HG03196 (cell line): ENCODE measurements around the gene PCDHGA1.

Experiments
- ATAC-seq: cut with Tn5 transposase; IDR thresholded peaks from one replicate; pipeline ENCODE4 v1.9.1; 2021; ENCODE audit not compliant: unreplicated experiment

PCDHGA1 gene

DNA sequence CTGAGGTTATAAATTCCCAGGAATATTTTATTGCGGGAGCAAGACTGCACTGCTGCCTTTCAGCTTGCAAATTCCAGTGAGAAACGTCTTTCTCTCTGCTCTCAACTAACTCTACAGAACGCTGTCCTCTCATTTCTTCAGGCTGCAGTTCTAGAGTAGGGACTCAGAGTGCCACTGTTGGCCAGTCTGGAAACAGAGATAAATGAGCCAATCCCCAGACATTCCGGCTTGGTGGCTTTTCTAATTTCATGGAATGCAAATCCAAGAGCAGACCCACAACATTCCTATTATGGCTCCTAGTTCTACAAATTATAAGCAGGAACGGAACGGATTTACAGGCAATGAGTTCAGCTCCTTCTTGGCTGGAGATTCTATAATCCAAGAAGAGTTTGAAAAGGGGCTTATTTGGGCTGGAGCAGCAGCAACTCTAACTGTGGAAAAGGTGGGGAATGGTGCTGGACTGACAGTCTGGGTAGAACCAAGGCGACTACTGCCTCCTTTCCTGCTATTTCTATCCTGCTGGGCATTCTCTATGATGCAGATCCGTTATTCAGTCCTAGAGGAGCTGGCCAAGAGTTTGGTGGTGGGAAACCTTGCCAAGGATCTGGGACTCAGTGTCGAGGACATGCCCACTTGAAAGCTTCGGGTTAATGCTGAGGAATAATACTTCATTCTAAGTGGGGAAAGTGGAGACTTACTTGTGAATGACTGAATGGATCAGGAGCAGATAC is 109.3 kb downstream of the PCDHGA1 start:
- no peak for ATAC-seq

DNA sequence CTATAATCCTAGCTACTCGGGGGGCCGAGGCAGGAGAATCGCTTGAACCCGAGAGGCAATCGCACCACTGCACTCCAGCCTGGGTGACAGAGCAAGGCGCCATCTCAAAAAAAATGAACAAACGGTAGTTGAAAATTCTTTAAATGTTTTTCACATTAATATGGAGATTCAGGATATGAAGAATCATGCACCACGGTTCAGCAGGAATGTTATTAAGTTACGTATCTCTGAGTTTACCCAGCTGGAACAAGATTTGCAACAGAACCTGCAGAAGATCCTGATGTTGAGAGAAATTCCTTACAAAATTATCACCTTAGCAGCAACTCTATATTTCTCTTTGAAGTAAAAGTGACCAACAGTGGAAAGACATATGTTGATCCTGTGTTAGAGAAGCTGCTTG is 110.0 kb downstream of the PCDHGA1 start:
- ATAC-seq, result no peak

DNA sequence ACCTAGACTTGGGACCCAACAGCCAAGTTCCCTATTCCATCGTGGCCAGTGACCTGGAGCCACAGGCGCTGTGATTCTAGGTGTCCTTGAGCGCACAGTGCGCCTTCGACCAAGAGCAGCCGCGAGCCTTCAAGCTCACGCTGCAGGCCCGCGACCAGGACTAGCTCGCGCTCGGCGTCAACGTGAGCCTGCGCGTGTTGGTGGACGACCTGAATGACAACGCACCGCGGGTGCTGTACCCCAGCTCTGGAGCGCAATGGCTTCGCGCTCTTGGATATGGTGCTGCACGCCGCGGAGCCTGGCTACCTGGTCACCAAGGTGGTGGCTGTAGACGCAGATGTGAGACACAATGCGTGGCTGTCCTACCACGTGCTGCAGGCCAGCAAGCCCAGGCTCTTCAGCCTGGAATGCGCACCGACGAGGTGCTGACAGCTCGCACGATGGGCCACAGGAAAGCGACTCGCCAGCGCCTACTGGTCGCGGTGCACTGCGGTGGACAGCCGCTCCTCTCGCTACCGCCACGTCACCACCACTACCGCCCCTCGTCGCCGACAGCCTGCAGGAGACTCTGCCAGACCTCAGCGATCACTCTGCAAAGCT is 111.4 kb downstream of the PCDHGA1 start:
- ATAC-seq, result no peak

DNA sequence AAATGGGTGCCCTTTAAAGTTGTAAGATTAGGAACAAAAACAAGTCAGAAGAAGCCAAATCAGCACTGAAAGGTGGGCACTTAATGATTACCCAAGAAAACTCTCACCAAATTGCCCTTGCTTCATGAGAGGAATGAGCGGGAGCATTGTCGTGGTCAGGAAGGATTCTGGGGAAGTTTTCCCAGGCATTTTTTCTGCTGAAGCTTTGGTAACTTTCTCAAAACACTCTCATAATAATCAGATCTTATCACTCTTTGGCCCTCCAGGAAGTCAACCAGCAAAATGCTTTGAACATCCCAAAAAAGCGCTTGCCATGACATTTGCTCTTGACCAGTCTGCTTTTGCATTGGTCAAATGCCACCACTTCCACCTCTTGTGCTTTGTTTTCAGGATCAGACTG is 135.0 kb downstream of the PCDHGA1 start:
- ATAC-seq, result no peak

DNA sequence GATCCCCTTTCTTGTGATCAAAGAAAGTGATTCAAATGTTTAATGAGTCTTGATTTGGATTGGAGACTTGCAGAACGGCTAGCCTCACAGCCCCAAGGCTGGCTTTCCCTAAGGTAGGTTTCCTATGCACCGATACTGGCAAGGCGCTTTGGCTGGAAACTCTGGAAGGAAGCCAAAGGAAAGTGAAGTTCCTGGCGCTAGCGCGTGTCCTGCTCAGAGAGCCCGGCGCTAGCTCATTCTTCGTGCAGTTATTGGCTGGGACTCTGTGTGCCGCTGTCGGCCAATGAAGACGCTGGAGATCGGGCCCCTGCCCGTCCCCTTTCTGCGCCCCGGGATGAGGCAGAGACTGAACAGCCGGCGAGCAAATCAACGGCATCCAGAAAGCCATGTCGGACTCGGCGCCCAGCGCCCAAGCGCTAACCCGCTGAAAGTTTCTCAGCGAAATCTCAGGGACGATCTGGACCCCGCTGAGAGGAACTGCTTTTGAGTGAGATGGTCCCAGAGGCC is 145.4 kb downstream of the PCDHGA1 start, which contains the start of gene PCDHGC3:
PCDHGC3 (plus strand) TSS at position 342 of the 507 bp plus-strand sequence; CDS start at position 493, 151 bp downstream.
- ATAC-seq, result peak; percentile 99

DNA sequence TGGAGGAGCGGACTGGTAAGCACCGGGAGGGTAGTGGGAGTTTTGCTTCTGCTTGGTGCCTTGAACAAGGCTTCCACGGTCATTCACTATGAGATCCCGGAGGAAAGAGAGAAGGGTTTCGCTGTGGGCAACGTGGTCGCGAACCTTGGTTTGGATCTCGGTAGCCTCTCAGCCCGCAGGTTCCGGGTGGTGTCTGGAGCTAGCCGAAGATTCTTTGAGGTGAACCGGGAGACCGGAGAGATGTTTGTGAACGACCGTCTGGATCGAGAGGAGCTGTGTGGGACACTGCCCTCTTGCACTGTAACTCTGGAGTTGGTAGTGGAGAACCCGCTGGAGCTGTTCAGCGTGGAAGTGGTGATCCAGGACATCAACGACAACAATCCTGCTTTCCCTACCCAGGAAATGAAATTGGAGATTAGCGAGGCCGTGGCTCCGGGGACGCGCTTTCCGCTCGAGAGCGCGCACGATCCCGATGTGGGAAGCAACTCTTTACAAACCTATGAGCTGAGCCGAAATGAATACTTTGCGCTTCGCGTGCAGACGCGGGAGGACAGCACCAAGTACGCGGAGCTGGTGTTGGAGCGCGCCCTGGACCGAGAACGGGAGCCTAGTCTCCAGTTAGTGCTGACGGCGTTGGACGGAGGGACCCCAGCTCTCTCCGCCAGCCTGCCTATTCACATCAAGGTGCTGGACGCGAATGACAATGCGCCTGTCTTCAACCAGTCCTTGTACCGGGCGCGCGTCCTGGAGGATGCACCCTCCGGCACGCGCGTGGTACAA is 146.0 kb downstream of the PCDHGA1 start:
- peak; percentile 20 for ATAC-seq

DNA sequence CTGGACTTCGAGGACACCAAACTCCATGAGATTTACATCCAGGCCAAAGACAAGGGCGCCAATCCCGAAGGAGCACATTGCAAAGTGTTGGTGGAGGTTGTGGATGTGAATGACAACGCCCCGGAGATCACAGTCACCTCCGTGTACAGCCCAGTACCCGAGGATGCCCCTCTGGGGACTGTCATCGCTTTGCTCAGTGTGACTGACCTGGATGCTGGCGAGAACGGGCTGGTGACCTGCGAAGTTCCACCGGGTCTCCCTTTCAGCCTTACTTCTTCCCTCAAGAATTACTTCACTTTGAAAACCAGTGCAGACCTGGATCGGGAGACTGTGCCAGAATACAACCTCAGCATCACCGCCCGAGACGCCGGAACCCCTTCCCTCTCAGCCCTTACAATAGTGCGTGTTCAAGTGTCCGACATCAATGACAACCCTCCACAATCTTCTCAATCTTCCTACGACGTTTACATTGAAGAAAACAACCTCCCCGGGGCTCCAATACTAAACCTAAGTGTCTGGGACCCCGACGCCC is 146.8 kb downstream of the PCDHGA1 start:
- ATAC-seq, result no peak

DNA sequence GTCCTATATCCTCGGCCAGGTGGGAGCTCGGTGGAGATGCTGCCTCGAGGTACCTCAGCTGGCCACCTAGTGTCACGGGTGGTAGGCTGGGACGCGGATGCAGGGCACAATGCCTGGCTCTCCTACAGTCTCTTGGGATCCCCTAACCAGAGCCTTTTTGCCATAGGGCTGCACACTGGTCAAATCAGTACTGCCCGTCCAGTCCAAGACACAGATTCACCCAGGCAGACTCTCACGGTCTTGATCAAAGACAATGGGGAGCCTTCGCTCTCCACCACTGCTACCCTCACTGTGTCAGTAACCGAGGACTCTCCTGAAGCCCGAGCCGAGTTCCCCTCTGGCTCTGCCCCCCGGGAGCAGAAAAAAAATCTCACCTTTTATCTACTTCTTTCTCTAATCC is 147.5 kb downstream of the PCDHGA1 start:
- no peak for ATAC-seq

DNA sequence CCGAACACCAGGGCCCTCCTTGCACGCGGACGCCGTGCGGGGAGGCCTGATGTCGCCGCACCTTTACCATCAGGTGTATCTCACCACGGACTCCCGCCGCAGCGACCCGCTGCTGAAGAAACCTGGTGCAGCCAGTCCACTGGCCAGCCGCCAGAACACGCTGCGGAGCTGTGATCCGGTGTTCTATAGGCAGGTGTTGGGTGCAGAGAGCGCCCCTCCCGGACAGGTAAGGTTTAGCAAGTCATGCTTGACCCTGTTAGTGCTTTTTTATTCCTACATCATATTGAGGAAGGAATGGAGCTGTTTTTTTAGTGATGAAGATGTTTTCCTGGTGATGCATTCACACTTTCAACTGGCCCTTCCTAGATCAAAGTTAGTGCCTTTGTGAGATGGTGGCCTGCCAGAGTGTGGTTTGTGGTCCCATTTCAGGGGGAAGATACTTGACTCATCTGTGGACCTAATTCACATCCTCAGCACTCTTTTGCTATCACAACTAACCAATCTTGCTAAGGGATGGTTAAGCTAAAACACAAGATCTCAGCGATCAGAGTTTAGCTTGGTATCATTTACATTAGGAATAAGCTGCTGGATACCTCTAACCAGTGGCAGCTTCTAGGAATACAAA is 148.1 kb downstream of the PCDHGA1 start:
- ATAC-seq, result no peak

DNA sequence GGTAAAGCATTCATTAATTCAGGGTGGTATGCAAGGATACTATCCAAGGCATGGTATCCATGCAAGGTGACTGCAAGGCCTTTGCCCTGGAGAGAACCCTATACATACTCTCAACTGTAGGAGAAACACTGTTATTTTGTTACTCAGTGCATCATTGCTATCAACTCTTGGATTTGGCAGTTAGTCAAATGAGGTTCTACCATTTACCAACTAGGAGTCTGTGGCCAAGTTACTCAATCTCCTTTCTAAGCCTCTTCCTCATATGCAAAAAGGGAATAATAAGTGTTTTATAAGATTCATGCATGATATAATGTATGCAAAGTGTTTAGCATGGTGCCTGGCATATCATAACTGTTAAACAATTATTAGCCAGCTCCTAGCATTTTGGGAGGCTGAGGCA is 149.5 kb downstream of the PCDHGA1 start:
- ATAC-seq, result no peak

DNA sequence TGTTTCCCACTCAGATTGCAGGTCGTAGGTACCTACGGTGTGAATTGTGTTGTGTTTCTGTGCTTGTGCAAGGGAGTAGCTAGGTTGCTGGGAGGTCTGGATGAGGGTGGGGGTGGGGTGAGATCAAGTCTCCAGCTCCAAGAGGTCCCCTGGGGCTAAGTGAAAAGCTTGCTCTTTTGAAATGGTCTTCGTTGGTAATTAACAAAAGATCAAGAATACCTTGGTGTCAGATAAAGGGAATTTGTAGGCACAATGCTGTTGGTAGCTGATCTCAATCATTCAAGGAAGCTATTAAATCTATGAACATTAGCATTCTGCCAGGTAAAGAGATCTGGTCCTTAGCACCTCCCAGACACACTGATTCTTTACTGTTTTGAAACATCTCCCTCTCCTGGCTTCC is 153.6 kb downstream of the PCDHGA1 start:
- no peak for ATAC-seq

DNA sequence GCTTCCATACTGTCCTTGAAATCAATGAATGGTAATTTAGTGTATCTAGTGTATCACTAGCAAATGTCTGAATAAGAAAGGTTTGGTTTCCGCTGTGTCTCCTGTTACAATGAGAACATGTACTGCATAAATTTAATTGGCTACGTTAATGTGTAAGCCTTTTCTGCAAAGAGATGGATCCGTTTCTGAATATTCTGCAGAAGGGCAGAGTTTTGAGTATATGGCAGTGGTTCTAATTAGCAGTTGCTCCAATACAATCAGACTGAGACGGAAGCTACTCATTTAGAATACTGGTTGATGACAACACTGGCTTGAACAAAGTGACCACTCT is 154.0 kb downstream of the PCDHGA1 start:
- no peak for ATAC-seq

DNA sequence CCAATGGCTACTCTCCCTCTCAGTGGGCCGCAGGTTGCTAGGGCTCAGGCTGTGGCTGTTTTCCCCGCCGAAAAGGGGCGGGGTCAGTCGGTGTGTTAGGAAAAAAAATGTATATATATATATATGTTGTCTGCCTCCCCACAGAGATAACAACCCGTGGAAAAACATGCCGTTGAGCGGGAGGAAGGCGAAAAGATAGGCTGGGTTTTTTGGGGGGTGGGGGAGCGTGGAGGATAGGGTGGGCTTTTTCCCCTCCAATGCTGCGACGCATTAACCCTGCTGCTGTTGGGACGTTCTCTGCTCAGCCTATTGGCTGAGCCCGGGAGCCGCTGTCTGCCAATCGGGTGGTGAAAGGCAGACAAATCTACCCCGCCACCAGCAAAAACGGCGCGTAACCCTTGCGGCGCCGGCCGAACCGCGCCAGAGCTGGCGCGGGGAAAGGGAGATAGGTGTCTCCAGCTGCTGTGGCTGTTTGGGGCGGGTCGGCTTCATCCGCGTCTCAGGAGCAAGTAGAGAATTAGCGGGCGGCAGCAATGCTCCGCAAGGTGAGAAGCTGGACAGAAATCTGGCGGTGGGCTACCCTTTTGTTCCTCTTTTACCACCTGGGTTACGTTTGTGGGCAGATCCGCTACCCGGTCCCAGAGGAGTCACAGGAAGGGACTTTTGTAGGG is 154.5 kb downstream of the PCDHGA1 start, which contains the start of gene PCDHGC4:
PCDHGC4 (plus strand) TSS at position 390 of the 671 bp plus-strand sequence; CDS start at position 534, 144 bp downstream.
- ATAC-seq, result no peak

DNA sequence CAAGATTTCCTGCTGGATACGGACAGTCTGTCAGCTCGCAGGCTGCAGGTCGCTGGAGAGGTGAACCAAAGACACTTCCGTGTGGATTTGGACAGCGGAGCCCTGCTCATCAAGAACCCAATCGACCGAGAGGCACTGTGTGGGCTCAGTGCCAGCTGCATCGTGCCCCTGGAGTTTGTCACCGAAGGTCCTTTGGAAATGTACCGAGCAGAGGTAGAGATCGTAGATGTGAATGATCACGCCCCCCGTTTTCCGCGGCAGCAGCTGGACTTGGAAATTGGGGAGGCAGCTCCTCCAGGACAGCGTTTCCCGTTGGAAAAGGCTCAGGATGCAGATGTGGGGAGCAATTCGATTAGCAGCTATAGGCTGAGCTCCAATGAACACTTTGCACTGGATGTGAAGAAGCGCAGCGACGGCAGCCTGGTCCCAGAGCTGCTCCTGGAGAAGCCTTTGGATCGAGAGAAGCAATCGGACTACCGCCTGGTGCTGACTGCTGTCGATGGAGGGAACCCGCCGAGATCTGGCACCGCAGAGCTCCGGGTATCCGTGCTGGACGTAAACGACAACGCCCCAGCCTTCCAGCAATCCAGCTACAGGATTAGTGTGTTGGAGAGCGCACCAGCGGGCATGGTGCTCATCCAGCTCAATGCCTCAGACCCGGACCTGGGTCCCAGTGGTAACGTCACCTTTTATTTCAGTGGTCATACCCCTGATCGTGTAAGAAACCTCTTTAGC is 155.2 kb downstream of the PCDHGA1 start:
- ATAC-seq, result no peak

DNA sequence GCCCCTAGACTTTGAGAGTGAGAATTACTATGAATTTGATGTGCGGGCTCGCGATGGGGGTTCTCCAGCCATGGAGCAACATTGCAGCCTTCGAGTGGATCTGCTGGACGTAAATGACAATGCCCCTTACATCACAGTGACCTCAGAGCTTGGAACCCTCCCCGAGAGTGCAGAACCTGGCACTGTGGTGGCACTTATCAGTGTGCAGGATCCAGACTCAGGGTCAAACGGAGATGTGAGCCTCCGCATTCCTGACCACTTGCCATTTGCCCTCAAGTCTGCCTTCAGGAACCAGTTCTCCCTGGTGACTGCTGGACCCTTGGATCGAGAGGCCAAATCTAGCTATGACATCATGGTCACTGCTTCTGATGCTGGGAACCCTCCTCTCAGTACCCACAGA is 155.8 kb downstream of the PCDHGA1 start:
- no peak for ATAC-seq

DNA sequence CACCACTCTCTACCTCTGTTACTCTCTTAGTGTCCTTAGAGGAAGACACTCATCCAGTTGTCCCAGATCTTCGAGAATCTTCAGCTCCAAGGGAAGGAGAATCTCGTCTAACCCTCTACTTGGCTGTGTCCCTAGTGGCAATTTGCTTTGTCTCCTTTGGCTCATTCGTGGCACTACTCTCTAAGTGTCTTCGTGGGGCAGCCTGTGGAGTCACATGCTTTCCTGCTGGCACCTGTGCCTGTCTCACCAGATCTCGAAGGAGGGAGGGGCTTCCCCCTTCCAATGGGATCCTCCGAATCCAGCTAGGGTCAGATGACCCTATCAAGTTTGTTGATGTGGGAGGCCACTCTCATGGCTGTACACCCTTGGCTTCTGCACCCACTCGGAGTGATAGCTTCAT is 156.8 kb downstream of the PCDHGA1 start:
- no peak for ATAC-seq

DNA sequence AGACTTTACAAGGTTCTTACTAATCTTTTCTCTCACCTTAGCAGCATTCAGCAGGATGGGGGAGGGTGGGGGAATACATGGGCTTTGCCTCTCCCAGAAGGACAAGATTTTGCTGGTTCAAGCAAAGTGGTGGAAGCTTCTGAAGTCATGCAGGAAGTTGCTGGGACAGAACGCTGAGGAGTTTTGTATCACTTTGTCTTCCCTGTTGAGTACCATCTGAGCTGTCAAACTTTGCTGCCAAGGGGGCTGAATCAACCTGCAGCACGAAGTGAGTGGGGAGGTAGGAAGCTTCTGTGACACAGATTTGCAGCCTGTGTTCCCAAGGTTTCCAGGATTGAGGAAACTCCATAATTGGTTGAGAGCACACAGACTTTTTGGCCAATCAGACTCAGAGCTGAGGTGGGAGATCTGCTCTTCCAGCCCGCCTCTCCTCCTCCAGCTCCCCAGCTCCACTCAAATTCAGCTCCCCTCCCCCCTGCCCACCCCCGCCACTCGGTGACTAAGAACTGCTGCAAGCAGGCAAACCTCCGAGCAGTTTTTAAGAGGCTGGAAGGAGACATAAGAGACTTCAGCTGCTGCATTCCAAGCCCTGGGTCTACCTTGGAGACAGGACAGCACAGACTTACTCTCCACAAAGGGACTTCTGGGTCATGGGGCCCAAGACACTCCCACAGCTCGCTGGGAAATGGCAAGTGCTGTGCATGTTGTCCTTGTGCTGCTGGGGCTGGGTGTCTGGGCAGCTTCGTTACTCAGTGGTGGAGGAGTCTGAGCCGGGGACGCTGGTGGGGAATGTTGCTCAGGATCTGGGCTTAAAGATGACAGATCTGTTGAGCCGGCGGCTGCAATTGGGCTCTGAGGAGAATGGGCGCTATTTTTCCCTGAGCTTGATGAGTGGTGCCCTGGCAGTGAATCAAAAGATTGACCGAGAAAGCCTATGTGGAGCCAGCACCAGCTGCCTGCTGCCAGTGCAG is 158.6 kb downstream of the PCDHGA1 start, which contains the start of gene PCDHGC5:
PCDHGC5 (plus strand) TSS at position 491 of the 971 bp plus-strand sequence; CDS start at position 651, 160 bp downstream.
- ATAC-seq, result no peak

DNA sequence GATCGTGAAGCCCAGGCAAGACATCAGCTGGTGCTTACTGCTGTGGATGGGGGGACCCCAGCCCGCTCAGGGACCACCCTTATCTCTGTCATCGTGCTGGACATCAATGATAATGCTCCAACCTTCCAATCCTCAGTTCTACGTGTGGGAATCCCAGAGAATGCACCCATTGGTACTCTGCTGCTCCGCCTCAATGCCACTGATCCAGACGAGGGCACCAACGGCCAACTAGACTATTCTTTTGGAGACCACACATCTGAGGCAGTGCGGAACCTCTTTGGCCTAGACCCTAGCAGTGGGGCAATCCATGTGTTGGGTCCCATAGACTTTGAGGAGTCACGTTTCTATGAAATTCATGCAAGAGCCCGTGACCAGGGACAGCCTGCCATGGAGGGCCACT is 159.5 kb downstream of the PCDHGA1 start:
- no peak for ATAC-seq
